T47D (cell line): ENCODE results near the gene ZP4.

Experiments used
- DNase-seq, 2 experiments: peaks; one replicate each; pipeline versions ENCODE4 v3.0.0 to v3.0.0-alpha.2; 2011 to 2012; ENCODE audit warnings: low read depth in 1 of 2, low spot score in 1 of 2
- JUND ChIP-seq: IDR thresholded peaks from 2 replicates; pipeline ENCODE4 v1.6.1; 2012; ENCODE audit warnings: low read depth
- in situ Hi-C: cut with HindIII; loops from 2 replicates; pipeline ENCODE4 v1.10.0; 2016; ENCODE audit warnings: low sequenced_read_pairs, low pct_unique_long_range_greater_than_20kb

The ZP4 gene

GRCh38 chr1:237890822-237891221 is at the start of gene ZP4:
Gene ZP4, minus strand, starts transcription at chr1:237890922. Its CDS starts 287 bp downstream, at chr1:237890635.
- no peak for TF ChIP-seq JUND
- in situ Hi-C loops: no loop called here
- no peak for DNase-seq

- no peak for TF ChIP-seq JUND
- in situ Hi-C loops: no loop called here
- DNase-seq: peak in 1 of 2 experiments; percentile 49
These were observed 47.8 kb upstream of the ZP4 start for GRCh38 chr1:237938553-237938952.

- in situ Hi-C loops: no loop called here
- TF ChIP-seq JUND: no peak
- no peak for DNase-seq
These were observed 47.3 kb upstream of the ZP4 start for GRCh38 chr1:237938068-237938467.

- no peak for DNase-seq
- TF ChIP-seq JUND: no peak
- in situ Hi-C loops: no loop called here
These were observed 42.1 kb upstream of the ZP4 start for GRCh38 chr1:237932816-237933215.

GRCh38 chr1:237931581-237931980 is 40.9 kb upstream of the ZP4 start:
- DNase-seq: no peak
- TF ChIP-seq JUND: no peak
- in situ Hi-C loops: no loop called here

GRCh38 chr1:237927198-237927597 is 36.5 kb upstream of the ZP4 start:
- in situ Hi-C loops: no loop called here
- TF ChIP-seq JUND: no peak

GRCh38 chr1:237921306-237921705 is 30.6 kb upstream of the ZP4 start:
- TF ChIP-seq JUND: no peak
- in situ Hi-C loops: no loop called here
- no peak for DNase-seq

More at GRCh38 chr1:237927198-237927597, 36.5 kb upstream of the ZP4 start:
- no peak for DNase-seq

- in situ Hi-C loops: no loop called here
- TF ChIP-seq JUND: no peak
- DNase-seq: peak in 1 of 2 experiments; percentile 25
These were observed 22.6 kb upstream of the ZP4 start for GRCh38 chr1:237913345-237913744.

- DNase-seq: no peak
- in situ Hi-C loops: no loop called here
- no peak for TF ChIP-seq JUND
These were observed 21.2 kb upstream of the ZP4 start for GRCh38 chr1:237911911-237912310.

GRCh38 chr1:237910834-237911233 is 20.1 kb upstream of the ZP4 start:
- in situ Hi-C loops: no loop called here
- no peak for DNase-seq
- no peak for TF ChIP-seq JUND

GRCh38 chr1:237903961-237904360 is 13.2 kb upstream of the ZP4 start:
- DNase-seq: peak in 1 of 2 experiments; percentile 18
- in situ Hi-C loops: no loop called here
- no peak for TF ChIP-seq JUND

- DNase-seq: no peak
These were observed 12.4 kb upstream of the ZP4 start for GRCh38 chr1:237902960-237903743.

GRCh38 chr1:237901299-237901934 is 10.7 kb upstream of the ZP4 start:
- in situ Hi-C loops: no loop called here
- peak in 1 of 2 experiments; percentile 32 for DNase-seq
- no peak for TF ChIP-seq JUND

More at GRCh38 chr1:237902960-237903743, 12.4 kb upstream of the ZP4 start:
- in situ Hi-C loops: no loop called here
- no peak for TF ChIP-seq JUND
